ENCODE data around the gene ME3. TPM values are rescaled to one million over a fixed set of nuclear protein-coding genes. Genes with fewer than 3 reads are reported as not detected.

ME3 gene
- total RNA-seq, 1 donor from 2014 or later: 19.9 TPM

DNA sequence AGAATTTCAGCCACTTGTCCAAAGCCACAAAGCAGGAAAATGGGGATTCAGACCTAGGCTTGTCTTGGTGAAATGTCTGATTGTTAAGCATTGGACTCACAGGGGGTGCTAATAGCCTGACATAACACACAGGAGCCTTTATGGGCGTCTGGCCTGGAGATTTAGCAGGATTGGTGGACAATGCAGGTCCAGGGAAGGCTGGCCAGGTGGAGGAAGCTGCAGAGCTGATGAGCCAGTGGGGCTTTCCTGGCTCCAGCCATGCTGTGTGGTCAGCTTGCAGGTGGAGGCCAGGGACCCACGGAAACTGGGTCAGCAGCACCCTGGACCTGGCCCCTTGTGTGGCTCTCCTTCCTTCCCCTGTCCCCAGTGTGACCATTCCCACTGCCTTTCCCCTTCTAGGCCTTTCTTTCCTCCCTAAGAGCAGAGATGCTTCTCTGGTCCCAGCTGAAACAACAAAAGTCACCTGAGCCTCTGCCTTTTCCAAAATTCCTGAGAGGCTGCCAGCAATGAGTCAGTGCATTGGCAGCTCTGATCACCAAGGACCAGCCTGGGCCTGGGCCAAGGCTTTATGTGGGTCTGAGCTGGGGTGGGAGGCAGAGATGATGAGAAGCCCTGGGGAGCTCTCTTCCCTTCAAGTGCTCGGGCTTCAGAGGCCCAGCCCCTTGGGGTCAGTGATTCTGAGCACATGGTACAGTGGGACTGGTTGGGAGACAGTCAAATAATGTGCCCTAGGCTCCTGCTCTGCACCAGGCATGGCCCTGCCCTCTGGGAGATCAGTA is 212.5 kb downstream of the ME3 start:
- intact Hi-C loops (cut with DNase I): loop anchor here (5.0 kb wide), 2 partner anchors 282 to 342 kb away; partner anchors contain the start of gene PRSS23
- DNase-seq (ENCODE audit: low spot score): no peak

DNA sequence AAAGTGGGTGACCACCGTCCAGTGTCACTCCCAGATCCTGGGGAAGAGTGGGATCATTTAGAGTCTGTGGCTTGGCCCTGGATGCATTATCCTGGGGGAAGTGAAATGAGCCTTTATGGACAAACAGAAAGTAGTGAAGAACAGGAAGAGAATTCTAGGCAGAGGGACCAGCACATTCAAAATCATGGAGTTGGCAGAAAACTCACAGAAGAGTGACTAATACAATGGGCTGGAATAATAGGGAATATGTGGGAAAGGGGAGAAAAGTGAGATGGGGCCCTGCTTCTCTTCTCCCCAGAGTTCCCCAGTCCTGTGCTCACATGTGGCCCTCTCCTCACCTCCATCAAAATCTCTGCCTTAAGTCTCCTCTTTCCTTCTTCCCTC is 213.4 kb downstream of the ME3 start:
- intact Hi-C loops (cut with DNase I): loop anchor here (5.0 kb wide), 2 partner anchors 283 to 343 kb away; partner anchors contain the start of gene PRSS23

DNA sequence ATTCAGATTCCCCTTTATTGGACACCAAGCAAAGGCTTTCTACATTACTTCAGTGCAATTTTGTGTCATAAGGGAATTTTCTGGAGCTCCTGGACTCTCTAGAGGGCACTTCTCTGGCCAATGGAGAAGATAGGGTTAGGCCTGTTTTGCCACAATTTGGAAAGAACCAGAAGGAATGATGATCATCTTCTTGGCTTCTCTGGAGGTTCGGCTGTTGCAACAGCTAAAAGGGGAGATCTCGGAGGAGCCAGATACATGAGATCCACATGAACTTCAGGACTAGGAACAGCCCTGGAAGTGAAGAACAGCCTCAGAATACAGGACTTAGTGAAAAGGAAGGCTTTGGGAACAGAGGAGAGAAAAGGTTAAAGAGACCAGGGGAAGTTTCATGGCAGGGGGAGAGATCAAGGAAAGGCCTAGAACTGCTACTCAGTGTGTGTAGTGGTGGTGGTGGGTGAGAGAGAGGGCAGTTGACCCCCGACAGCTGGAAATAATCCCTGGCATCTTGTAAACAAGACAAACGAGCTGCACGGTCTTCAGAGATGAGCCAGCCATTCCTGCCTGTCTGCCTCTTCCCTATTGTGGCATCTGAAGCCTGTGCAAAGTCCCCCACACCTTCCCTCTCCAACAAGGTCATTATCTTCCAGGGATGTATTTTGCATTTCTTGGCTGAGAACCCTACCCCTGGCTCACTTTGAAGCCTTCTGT is 214.0 kb downstream of the ME3 start:
- no peak for DNase-seq (ENCODE audit: low spot score)
- intact Hi-C loops (cut with DNase I): loop anchor here (5.0 kb wide), 2 partner anchors 284 to 344 kb away; partner anchors contain the start of gene PRSS23

More for the DNA sequence above, 213.4 kb downstream of the ME3 start:
- no peak for DNase-seq (ENCODE audit: low spot score)

DNA sequence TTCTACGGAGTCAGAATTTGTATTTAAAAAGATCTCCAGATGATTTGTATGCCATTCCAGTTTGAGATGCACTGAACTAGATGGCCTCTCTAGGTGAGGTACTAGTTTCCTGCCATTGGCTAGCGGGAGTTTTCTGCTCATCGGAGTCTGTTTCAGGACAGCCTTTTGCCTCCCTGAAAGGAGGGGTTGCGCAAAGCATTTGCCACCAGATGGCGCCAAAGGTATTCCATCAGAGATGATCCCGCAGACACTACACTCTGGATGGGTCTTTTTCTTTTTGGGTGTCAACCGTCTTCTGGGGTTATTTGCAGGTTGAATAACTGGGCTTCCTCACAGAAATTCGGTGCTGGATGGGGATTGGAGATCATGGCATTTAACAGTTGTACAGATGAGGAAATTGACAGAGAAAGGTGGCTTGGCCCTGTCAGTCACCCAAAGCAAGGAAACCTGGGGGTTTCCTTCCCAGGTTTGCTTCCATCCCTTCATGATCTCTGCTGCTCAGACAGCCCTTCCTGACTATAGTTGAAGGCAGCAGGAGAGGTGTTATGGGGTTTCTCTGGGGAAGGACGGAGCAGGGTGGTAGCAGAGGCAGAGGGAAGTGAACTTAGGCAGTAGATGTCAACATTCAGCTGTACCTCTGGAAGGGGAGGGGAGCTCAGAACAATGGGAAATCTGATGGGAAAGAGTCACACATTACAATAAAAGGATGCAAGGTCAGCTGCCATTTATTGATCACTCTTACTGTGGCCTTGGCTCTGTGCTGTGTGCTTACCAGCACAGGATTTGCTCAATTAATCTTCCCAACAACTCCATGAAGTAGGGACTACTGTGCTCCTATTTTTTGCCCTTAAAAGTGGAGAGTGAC is 216.1 kb downstream of the ME3 start:
- intact Hi-C loops (cut with DNase I): loop anchor here (1.0 to 5.0 kb wide), 4 partner anchors 150 to 463 kb away; partner anchors contain the start of gene PRSS23
- DNase-seq (ENCODE audit: low spot score): peak; percentile 85

DNA sequence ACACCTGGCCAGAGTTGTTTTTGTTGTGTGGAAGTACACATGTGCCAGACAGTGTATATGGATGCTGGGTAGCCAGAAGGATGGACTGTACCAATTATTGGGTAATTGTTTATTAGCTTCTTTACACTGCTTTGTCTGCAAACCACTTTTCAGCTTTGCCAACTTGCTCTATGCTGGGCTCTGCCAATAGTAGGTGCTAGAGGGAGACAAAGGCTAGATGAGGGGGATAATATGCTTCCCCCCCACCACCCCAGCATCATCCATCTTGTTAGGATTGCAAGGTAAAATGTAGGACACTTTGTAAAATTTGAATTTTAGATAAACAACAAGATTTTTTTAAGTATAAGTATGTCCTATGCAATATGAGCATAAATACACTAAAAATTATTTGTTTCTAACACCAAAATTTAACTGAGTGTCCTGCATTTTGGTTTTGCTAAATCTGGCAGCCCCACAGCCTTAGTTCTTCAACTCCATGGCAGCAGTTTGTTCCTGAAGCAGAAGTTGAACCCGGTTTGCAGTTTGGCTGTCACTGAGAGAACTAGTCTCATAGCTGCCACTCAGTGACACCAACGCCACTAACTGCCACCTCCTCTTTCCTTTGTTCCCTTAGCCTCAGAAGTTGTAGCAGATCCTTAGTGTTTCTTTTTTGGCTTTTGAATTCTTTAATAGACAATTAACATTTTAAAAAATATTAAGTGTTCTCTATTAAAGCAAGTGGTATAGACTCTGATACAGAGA is 219.0 kb downstream of the ME3 start:
- intact Hi-C loops (cut with DNase I): no loop called here
- no peak for DNase-seq (ENCODE audit: low spot score)

DNA sequence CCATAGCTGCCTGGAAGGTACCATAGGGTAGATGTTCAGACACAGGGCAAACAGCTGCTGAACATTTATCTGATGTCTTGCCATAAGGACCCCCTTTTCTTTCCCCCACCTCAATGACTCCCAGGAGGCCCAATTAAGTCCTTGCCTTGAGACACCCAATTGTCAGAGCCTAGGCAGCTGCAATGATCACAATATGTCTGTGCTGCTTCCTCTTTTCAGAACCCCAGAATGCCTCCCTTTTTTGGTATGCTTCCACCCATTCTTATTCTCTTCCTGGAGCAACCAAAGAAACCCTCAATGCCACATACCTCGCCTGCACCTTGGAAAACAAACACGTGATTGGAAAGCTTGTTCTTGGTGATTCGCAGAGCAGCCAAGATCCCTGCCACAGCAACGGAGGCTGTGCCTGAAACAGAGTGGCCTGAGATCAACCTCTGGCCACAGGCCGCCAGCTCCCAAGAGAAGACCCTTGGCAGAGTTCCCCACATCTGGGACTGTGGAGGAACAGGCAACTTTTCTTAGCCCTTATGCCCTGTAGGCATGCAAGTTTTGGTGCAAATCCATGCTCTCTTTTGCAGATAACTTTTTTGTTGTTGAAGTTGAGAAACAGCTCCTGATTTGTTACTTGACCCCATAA is 222.3 kb downstream of the ME3 start:
- no peak for DNase-seq (ENCODE audit: low spot score)
- intact Hi-C loops (cut with DNase I): no loop called here

DNA sequence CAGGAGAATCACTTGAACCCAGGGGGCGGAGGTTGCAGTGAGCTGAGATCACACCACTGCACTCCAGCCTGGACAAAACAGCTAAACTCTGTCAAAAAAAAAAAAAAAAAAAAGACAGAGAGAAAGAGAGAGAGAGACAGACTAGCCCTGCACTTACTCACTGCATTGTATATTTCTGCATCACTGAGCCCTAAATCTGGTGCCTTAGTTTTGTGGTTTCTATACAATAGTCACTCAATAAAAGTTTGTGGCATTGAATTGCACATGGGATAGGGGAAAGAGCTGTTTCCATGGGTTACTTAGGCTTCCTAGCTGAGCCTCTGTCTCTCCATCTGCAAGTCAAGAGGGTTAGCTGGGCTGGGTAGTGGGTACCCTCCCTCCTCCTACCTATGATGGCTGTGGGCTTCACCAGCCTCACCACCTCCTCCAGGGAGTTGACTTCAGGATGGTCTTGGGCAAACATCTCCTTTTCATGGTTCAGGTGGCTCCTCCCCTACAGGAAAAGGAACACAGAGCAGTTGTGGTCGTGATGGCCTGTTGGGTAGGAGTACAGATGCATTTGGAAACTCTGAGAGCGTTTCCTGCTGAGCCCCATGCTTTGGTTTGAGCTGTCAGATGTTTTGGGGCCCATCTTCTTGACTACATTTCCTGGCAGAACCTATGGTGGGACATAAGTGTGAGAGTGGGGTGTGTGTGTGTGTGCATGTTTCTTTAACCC is 224.5 kb downstream of the ME3 start:
- DNase-seq (ENCODE audit: low spot score): no peak
- intact Hi-C loops (cut with DNase I): no loop called here

DNA sequence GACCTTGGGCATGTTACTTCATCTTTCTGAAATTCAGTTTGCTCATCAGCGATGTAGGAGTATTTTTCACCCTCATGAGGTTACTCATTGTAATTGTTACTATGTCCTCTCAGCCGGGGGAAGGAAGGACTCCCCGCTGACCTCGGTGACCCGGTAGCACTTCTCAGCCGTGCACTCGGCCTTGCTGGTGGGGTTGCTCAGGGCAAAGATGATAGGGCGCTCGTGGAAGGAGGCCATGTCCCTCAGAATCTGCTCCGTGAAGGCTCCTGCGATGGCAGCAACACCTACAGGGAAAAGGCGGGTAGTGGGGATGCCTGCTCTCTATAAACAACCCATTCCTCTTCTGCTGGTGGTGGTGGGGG is 225.5 kb downstream of the ME3 start:
- no peak for DNase-seq (ENCODE audit: low spot score)
- intact Hi-C loops (cut with DNase I): no loop called here

DNA sequence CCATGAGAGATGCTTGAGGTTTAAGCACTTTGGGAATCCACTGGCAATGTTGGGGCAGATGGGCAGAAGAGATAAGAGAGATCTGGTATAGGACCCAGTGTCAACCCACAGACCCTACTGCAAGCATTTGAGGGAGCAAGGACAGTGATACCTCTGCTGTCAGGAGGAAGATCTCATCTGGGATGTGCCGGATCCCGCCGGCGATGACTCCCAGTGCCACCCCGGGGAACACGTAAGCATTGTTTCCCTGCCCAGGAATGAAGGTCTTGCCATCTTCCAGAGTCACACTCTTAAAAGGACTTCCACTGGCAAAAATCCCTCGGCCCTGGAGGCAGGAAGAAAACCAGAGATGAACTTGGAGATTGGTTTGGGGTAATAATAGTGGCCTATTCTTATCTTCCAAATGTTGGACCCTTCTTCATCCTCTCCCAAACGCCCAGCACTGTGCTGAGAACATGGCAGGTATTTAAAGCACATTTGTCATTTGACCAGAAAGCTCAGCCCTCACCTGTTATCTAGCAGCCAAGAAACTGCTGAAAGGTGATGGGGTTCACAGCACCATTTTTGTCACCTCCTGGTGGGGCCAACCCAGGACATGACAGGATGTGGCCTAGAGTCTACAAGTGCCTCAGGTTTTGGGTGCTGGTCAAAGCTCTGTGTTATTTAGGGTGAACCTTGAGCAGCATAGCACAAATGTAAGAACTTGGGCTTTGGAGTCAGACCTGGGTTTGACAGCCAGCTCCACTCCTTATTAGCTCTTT is 226.1 kb downstream of the ME3 start:
- intact Hi-C loops (cut with DNase I): no loop called here
- DNase-seq (ENCODE audit: low spot score): no peak

DNA sequence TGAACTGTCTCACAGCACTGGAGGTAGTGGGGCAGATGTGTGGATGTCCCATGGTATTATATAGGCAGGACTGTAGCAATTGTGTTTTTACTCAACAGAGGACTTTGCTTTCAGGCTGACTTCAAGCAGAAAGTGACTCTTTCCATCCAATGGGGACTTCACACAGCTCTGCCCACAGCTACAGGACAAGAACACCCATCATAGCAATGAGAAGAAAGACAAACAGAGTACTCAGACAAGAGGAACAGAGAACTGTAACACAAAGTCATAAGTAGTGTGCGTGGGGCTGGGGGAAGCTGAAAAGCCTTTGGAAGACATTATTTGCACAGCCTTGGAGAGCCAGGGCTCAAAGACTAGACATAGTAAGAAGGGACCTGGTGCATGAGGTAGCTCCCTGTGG is 227.4 kb downstream of the ME3 start:
- no peak for DNase-seq (ENCODE audit: low spot score)
- intact Hi-C loops (cut with DNase I): no loop called here

DNA sequence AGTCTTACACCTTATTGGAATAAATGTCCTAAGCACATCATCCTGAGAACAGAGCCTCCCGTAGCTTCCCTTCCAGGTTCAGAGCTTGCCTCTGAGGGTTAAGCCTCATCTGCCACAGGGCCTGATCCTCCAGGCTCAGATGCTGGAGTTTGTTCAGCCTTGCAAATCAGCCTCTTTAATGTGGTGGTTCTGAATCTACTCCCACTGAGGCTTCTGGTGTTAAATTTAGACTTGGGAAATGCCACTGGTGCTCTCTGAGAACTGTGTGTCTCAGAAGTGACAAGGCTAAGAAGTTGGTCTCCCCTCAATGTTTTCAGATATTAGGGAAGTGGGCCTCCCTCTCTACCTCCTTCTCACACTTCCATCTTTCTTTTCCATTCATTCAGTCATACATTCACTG is 229.0 kb downstream of the ME3 start:
- intact Hi-C loops (cut with DNase I): no loop called here
- DNase-seq (ENCODE audit: low spot score): no peak

DNA sequence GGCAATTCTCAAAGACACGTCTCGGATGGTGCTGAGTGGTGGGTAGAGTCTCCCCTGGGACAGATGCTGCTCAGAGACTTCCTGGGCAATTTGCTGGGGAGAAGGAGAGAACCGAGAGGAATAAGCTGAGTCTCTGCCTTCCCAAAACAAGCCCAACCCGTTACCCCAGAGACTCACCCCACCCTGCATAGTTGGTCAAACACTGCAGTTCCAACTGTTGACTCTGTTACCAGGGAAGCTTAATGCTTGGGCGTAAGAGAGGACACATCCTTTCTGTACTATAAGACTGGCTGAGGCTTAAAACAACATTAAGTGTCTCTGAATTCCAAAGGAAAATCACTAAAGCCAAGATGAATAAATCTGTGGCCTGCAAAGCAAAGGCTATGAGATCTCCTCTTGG is 229.6 kb downstream of the ME3 start:
- no peak for DNase-seq (ENCODE audit: low spot score)
- intact Hi-C loops (cut with DNase I): no loop called here

DNA sequence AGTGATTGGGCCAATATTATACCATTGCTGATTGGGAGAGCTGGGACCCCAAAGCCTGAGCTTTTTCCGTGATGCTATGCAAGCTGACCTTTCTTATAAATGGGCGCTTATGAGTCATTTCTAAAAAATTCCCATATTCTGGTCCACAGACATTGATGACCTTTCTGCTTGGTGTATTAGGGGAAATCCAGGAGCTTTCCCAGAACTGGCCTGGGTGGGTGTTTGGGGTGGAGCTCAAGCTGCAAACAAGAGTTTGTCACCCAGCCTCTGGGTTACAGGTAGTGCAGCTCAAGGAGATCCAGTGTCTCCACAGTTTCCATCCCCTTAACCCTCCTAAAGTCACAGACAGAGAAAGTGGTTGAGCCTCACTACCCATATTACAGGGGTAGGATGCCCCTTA is 230.0 kb downstream of the ME3 start:
- intact Hi-C loops (cut with DNase I): no loop called here
- DNase-seq (ENCODE audit: low spot score): no peak

DNA sequence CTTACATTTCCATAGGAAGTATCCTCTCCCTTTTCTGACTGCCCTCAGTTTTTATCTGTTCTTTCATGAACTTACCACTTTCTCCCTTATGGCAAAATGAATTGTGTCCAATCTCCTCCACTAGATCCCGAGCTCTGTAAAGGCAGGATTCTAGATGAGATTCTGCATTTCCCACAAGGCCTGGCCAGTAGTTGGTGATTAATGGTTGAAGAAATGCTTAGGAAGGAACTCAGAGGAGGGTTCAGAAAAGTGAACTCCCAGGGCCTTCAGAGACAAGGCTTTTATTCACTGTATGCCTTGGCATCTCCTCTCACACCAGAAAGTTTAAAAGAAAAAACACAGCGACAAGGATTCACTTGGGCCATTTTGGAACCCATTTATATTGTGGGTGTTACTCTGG is 231.6 kb downstream of the ME3 start:
- no peak for DNase-seq (ENCODE audit: low spot score)
- intact Hi-C loops (cut with DNase I): no loop called here

DNA sequence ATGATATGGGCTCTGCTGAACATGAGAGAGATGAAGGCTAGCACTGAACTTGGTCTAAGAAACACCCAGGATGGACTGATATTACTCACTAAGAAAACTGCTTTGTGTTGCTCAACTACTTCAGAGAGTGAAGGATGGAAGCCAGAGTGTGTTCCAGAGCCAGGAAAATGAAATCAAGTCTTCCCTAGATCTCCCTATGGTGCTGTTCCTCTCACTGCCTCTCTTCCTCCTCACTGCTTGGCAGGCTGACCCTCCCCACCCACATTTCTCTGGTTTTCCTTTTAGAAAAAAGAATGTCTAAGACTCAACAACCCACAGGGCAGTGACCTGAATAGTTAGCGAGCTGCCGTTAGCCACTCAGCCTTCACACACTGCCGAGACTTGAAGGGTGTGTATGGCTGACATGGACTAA is 232.1 kb downstream of the ME3 start:
- DNase-seq (ENCODE audit: low spot score): no peak
- intact Hi-C loops (cut with DNase I): no loop called here

DNA sequence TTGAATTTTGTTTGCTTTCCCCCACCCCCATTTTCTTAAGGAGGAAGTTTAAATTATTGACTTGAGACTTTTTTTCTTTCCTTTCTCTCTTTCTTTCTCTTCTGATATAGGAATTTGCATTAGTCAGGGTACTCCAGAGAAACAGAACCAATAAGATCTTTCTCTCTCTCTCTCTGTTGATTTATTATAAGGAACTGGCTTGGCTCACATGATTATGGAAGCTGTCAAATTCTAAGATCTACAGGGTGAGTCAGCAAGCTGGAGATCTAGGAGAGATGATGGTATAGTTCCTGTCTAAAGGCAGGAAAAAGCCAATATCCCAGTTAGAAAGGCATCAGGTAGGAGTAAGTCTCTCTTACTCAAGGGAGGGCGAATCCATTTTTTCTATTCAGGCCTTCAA is 233.7 kb downstream of the ME3 start:
- no peak for DNase-seq (ENCODE audit: low spot score)
- intact Hi-C loops (cut with DNase I): no loop called here

DNA sequence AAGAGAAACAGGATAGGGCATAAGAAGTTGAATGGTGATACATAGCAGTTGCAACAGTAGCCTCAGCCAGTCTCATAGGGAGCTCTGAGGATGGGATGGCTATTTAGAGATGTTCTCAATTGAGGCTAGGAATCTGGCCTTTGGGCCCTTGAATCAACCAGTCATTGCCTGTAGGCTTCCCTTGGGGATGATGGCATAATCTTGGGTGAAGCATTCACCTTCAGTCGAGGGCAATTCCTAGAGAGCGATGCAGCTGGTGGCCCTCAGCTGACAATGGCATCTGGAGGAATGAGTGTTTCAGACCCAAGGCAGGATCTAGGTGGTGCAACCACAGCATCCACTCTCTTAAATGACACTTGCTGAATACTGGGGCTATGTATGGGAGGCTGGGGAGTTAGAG is 236.7 kb downstream of the ME3 start:
- intact Hi-C loops (cut with DNase I): no loop called here
- no peak for DNase-seq (ENCODE audit: low spot score)
